NT2/D1 (cell line): ENCODE measurements around the gene DOCK7.

Experiments used
- SUZ12 ChIP-seq: IDR thresholded peaks from 2 replicates; pipeline ENCODE4 v1.6.1; 2011; ENCODE audit not compliant: insufficient read length, insufficient read depth; ENCODE audit errors: extremely low read depth
- YY1 ChIP-seq: IDR thresholded peaks from 2 replicates; pipeline ENCODE4 v1.6.1; 2011; ENCODE audit not compliant: insufficient read length, insufficient read depth
- ZNF274 ChIP-seq: IDR thresholded peaks from 2 replicates; pipeline ENCODE4 v1.6.1; 2011; ENCODE audit warnings: mild to moderate bottlenecking, low read depth, low read length

- TF ChIP-seq YY1 (no peak), ZNF274 (no peak), SUZ12 (no peak)
These were observed 37.8 kb upstream of the DOCK7 start for GRCh38 chr1:62726011-62726442.
